NOMO-1 treated with dmso at 0.1 percent for 144 hours (cell line): ENCODE data around the gene NDRG2.

Source experiments
- DNase-seq: peaks from one replicate; lab custom pipeline; 2025; ENCODE audit not compliant: unreplicated experiment; lab: John Stamatoyannopoulos, UW

NDRG2 gene

GRCh38 chr14:21037156-21037555 is 12.3 kb upstream of the NDRG2 start:
- no peak for DNase-seq

DNA sequence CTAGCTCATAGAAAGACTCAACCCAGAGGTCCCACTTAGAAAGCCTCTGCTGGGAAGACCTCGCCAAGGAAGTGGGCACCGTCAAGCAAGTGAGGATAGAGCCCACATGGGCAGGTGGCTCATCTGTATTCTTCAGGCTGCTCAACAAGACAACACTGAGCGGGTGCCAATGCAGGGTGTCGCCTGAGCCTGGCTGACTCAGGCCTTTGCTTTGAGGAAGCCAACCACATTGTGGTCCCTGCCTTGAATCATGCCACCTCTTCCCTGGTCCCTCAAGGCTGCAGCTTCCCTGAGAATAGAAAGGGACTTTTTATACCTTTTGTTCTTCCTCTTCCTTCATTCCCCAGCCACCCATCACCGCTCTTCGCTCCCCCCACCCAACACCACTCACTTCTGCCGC is 11.9 kb upstream of the NDRG2 start:
- DNase-seq, result no peak

GRCh38 chr14:21034707-21035106 is 9.8 kb upstream of the NDRG2 start, which contains the start of gene RNASE13:
Gene RNASE13 (minus strand): TSS chr14:21034807. CDS start chr14:21034288, 519 bp downstream.
- no peak for DNase-seq

DNA sequence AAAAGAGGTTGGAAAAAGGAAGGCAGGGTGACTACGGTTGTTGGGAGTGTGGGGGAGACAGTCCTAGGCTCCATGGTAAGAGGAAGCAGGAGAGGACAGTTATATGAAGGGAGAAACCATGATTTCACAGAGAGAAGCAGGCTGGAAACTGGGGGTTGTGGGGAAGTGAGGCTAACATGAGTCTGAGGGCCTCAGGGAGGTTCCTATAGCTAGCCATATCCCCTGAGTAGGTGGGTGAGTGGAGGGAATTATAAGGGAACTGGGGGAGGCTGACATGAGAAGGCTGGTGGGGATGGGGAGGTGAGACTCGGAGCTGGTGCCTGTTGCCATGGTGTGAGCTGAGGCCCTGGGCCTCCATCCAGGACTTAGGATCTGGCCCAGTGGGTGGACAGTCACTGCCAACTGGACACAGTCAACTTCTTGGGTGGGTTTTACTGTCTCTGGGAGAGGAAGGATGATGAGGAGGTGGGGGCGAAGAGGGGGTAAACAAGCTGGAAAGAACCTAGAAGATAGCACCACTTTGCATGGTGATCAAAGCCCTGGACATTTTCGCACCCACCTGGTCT is 8.4 kb upstream of the NDRG2 start:
- DNase-seq, result no peak

DNA sequence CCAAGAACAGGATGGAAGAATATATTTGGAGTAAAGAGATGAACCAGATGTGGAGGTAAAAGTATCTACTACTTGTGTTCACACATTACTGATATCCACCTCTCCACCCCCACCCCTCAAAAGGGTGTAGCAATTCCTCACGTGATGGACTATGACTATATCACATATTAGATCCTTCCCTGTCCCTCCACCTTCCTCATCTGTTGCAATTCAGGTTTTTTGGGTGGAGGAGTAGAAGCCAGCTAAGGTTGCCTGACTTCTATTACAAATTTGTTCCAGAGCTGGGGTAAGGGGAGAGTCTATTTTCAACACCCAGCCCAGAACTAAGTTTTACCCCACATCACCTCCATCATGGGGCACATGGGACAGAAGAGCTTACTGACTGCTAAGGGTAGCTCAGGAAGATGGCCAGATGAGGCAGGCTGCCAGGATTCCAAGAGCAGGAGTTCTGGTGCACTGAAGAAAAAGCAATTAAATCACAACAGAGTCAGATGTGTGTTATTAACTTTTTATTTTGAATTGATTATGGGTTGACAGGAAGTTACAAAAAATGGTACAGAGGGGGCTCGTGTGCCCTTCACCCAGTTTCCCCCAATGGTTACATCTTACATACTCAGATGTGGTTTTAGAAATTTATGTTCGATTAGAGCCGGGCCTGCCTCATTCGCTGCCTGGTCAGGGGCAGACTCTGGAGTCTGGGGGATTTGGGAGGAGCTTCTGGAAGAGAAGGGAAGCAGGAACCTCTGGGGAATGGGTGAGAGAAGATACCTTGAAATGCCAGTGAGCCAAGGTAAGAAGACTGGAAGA is 7.7 kb upstream of the NDRG2 start:
- DNase-seq, result no peak

- DNase-seq, result no peak
These were observed 5.7 kb upstream of the NDRG2 start for GRCh38 chr14:21030531-21030930.

DNA sequence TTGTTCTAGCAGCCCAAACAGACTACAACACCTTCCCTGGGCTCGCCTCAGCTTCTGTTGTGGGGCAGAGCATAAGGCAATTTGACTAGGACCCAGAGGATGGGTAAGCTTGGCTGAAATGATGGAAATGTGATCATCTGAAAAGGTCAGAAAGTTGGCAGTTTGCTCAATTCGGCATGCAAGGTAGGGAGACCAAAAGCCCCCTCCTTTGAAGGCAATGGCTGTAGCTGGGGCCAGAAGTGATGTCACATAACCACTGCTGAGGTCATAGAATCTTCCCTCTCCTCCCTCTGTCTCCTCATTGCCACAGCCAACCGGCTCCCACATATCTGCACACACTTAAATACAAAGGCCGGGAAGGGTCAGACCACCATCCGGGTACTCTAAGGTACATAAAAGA is 5.1 kb upstream of the NDRG2 start, which contains the start of gene TPPP2:
TSS of gene TPPP2 (plus strand) at position 301 of the 400 bp plus-strand sequence. CDS start 365 bp downstream, outside the sequence.
- DNase-seq, result no peak

GRCh38 chr14:21026988-21027315 is 2.1 kb upstream of the NDRG2 start:
- no peak for DNase-seq

DNA sequence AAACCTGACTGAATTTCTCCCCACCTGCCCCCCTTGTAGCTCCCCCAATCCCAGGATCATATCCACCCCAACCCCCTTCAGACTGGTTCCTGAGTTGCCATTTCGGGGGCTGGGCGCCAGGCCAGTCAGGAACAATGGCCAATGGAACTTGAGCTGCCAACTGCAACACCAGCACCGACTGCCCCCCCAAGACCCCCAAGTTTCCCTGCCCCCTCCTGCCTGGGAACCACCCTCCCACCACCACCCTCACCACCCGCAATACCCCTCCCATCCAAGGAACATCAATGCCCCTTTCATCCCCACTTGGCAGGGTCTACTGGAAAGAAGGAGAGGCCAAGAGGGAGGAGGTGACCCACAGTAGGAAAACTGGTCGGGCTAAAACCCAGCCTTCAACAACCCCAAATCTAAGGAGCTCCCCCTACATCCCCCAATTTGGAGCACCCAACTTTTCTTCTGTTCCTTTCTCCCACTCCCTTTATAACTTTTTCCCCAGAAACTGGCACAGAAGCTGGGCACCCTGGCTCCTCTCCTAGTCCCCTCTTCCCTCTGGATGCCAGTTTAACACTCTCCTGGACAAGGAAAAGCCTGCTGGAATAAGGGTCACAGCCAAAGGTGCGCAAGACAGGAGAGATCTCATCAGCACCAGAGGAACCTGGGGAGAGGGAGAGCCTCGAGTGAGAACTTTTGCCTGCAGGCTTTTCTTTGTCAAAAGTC is 1.6 kb upstream of the NDRG2 start:
- no peak for DNase-seq

- no peak for DNase-seq
These were observed 761 bp upstream of the NDRG2 start for GRCh38 chr14:21025371-21026273.

- no peak for DNase-seq
These were observed 860 bp downstream of the NDRG2 start for GRCh38 chr14:21023817-21024584.

- no peak for DNase-seq
These were observed 1.7 kb downstream of the NDRG2 start for GRCh38 chr14:21023174-21023573.

DNA sequence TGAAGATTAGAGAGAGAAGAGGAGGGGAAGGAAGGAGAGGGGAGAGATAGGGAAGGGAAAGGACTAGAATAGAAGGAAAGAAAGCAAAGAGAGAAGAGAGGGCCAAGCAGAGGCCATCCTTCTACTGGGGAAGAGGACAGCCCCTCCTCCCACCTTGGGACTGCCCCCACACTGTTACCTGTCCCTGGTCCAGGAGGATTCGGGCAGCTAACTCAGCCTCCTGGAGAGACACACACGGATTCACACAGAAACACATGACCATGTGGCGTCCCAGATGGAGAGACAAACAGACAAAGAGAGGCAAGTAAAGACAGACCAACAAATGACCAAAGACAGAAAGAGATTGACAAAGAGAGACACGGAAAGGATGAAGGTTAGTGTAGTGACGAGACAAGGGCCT is 2.2 kb downstream of the NDRG2 start:
- no peak for DNase-seq

DNA sequence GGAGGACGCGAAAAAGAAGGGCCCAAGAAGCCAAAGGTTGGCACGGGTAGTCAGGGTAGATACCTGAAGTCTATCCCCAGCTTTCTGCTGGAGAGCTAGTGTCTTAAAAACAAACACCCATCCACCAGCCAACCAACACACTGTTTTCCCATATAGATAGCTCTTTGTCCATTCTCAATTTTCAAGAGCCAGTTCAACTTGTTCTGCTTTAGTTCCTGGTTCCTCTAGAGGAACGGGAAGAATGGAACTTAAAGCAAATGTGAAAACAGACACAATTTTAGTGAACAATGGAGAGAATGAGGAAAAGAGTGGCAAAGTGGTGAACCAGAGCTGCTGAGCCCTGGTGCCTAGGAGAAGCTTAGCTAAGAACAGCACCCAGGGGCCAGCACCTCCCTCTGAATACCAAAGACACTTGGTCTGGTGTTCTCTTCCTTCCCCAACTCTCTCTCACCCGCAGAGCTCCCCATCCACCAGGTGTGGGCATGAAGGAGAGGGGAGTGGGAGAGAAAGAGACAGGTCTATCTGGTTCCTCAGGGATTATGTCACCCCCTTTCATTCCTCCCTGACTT is 3.8 kb downstream of the NDRG2 start:
- no peak for DNase-seq

DNA sequence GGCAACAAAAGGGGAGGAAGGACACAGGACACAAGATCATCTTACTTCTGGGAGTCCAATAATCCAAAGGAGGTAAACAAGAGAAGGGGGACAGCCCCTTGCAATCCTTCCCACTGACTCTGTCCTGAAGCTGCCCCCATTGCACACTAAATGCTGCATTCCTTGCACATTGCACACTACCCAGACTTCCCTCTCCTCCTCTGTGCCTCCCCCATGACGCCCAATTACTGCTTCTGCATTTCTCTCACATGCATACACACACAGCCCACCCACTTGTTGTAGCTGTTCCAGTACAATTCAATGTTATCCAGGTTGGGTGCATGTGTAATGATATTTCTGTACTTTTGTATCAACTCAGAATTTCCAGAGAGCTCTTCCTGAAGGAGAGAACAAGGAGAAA is 5.5 kb downstream of the NDRG2 start:
- DNase-seq, result no peak

DNA sequence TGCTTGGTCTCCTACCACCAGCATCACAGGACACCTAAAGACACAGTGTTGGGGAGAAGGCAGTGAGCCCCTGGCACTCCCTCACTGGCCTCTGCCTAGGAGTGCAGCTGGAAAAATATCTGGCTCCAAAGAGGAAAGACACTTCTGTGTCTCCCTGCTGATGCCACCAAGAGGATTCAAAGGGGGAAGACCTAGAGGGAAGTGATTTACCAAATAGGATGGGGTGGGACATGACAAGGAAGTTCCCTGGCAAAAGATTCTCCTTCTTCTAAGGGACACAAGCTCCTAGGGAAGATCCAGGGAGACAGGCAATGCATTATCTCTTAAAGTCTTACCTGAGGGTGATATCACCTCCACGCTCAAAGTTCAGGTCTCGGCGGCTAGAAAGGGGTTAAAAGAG is 6.1 kb downstream of the NDRG2 start:
- DNase-seq, result no peak

GRCh38 chr14:21018286-21018685 is 6.6 kb downstream of the NDRG2 start:
- DNase-seq, result no peak

GRCh38 chr14:21017528-21018245 is 7.2 kb downstream of the NDRG2 start:
- no peak for DNase-seq

- no peak for DNase-seq
These were observed 8.3 kb downstream of the NDRG2 start for GRCh38 chr14:21016413-21017190.
